SK-N-SH treated with all-trans-retinoic acid at 6 μM for 48 hours (cell line): Measurements from ENCODE around the gene SDK2.

Experiments used
- ARNTL ChIP-seq: fragments of 450-650 bp; formaldehyde crosslinking; IDR thresholded peaks from 2 replicates; pipeline ENCODE4 v1.5.0; 2020; ENCODE audit warnings: low read depth, mild to moderate bottlenecking, moderate library complexity, borderline replicate concordance
- ISL1 ChIP-seq: fragments of 250-450 bp; sonication (Bioruptor Pico); IDR thresholded peaks from 2 replicates; pipeline ENCODE4 v2.1.2; 2022; ENCODE audit warnings: mild to moderate bottlenecking, moderate library complexity
- OSR1 ChIP-seq: fragments of 250-450 bp; sonication (Bioruptor Pico); IDR thresholded peaks from 2 replicates; pipeline ENCODE4 v1.8.0; 2022; ENCODE audit warnings: moderate library complexity, mild to moderate bottlenecking, inconsistent platforms
- RARB ChIP-seq: fragments of 250-450 bp; sonication (Bioruptor Pico); IDR thresholded peaks from 2 replicates; pipeline ENCODE4 v1.8.0; 2021; ENCODE audit warnings: mild to moderate bottlenecking, moderate library complexity
- TOX ChIP-seq: fragments of 250-450 bp; sonication (Bioruptor Pico); IDR thresholded peaks from 2 replicates; pipeline ENCODE4 v1.8.0; 2021; ENCODE audit warnings: mild to moderate bottlenecking, moderate library complexity, borderline replicate concordance
- ZFP3 ChIP-seq: fragments of 250-450 bp; sonication (Bioruptor Pico); IDR thresholded peaks from 2 replicates; pipeline ENCODE4 v1.5.0; 2020; ENCODE audit warnings: mild to moderate bottlenecking, moderate library complexity
- ZFP30 ChIP-seq: fragments of 450-650 bp; formaldehyde crosslinking; IDR thresholded peaks from 2 replicates; pipeline ENCODE4 v1.5.0; 2022; ENCODE audit warnings: mild to moderate bottlenecking, moderate library complexity
- ZNF8 ChIP-seq: fragments of 450-650 bp; formaldehyde crosslinking; IDR thresholded peaks from 2 replicates; pipeline ENCODE4 v1.5.0; 2020; ENCODE audit warnings: mild to moderate bottlenecking, moderate library complexity
- TF ChIP-seq, protein P1 (sequence below): fragments of 250-450 bp; sonication (Bioruptor Pico); IDR thresholded peaks from 2 replicates; pipeline ENCODE4 v1.5.0; 2020; ENCODE audit warnings: mild to moderate bottlenecking, moderate library complexity
- TF ChIP-seq, protein P2 (sequence below): fragments of 250-450 bp; sonication (Bioruptor Pico); IDR thresholded peaks from 2 replicates; pipeline ENCODE4 v1.8.0; 2020; ENCODE audit warnings: mild to moderate bottlenecking, moderate library complexity, borderline replicate concordance

DNA sequence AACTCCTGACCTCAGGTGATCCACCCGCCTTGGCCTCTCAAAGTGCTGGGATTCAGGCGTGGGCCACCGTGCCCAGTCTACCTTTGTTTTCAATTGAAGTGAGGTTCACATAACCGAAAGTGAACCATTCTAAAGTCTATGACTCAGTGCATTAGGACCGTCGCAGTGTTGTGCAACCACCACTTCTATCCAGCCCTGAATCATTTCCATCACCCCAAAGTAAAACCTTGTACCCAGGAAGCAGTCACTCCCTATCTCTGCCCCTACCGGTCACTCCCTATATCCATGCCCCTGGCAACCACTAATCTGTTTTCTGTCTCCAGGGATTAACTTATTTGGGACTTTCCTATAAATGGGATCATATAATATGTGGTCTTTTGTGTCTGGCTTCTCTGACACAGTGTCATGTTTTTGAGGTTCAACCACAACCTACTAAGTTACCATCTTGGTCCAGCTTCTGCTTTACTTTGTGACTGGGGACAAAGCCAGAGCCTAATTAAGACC is 304.1 kb downstream of the SDK2 start:
- TF ChIP-seq, protein P1, sequence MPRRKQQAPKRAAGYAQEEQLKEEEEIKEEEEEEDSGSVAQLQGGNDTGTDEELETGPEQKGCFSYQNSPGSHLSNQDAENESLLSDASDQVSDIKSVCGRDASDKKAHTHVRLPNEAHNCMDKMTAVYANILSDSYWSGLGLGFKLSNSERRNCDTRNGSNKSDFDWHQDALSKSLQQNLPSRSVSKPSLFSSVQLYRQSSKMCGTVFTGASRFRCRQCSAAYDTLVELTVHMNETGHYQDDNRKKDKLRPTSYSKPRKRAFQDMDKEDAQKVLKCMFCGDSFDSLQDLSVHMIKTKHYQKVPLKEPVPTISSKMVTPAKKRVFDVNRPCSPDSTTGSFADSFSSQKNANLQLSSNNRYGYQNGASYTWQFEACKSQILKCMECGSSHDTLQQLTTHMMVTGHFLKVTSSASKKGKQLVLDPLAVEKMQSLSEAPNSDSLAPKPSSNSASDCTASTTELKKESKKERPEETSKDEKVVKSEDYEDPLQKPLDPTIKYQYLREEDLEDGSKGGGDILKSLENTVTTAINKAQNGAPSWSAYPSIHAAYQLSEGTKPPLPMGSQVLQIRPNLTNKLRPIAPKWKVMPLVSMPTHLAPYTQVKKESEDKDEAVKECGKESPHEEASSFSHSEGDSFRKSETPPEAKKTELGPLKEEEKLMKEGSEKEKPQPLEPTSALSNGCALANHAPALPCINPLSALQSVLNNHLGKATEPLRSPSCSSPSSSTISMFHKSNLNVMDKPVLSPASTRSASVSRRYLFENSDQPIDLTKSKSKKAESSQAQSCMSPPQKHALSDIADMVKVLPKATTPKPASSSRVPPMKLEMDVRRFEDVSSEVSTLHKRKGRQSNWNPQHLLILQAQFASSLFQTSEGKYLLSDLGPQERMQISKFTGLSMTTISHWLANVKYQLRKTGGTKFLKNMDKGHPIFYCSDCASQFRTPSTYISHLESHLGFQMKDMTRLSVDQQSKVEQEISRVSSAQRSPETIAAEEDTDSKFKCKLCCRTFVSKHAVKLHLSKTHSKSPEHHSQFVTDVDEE (CRISPR knock-in tag), result no peak
- TF ChIP-seq ZFP30 (CRISPR knock-in tag), result no peak
- no peak for TF ChIP-seq RARB (CRISPR knock-in tag)
- TF ChIP-seq, protein P2, sequence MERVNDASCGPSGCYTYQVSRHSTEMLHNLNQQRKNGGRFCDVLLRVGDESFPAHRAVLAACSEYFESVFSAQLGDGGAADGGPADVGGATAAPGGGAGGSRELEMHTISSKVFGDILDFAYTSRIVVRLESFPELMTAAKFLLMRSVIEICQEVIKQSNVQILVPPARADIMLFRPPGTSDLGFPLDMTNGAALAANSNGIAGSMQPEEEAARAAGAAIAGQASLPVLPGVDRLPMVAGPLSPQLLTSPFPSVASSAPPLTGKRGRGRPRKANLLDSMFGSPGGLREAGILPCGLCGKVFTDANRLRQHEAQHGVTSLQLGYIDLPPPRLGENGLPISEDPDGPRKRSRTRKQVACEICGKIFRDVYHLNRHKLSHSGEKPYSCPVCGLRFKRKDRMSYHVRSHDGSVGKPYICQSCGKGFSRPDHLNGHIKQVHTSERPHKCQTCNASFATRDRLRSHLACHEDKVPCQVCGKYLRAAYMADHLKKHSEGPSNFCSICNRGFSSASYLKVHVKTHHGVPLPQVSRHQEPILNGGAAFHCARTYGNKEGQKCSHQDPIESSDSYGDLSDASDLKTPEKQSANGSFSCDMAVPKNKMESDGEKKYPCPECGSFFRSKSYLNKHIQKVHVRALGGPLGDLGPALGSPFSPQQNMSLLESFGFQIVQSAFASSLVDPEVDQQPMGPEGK, result no peak
- TF ChIP-seq ISL1 (CRISPR knock-in tag), result peak; percentile 14; the same call in 1 of the 2 replicates
- TF ChIP-seq TOX (CRISPR knock-in tag), result no peak
- TF ChIP-seq ZFP3 (CRISPR knock-in tag), result peak; percentile 53
- no peak for TF ChIP-seq ARNTL
- TF ChIP-seq ZNF8 (CRISPR knock-in tag), result no peak
- TF ChIP-seq OSR1 (CRISPR knock-in tag), result no peak
